HG03060 (cell line): Measurements from ENCODE around the gene HMMR.
A peak's percentile ranks its signal among the peaks of the same experiment; 100 is the strongest.
"Not testable (repeated sequence)": the region's sequence is repeated elsewhere in the genome, so short reads cannot be mapped to it uniquely, and the experiment has no call there.

Source experiments
- ATAC-seq: cut with Tn5 transposase; IDR thresholded peaks from one replicate; pipeline ENCODE4 v1.9.1; 2021; ENCODE audit warnings: low read depth, moderate number of reproducible peaks; ENCODE audit not compliant: unreplicated experiment

The HMMR gene, protein sequence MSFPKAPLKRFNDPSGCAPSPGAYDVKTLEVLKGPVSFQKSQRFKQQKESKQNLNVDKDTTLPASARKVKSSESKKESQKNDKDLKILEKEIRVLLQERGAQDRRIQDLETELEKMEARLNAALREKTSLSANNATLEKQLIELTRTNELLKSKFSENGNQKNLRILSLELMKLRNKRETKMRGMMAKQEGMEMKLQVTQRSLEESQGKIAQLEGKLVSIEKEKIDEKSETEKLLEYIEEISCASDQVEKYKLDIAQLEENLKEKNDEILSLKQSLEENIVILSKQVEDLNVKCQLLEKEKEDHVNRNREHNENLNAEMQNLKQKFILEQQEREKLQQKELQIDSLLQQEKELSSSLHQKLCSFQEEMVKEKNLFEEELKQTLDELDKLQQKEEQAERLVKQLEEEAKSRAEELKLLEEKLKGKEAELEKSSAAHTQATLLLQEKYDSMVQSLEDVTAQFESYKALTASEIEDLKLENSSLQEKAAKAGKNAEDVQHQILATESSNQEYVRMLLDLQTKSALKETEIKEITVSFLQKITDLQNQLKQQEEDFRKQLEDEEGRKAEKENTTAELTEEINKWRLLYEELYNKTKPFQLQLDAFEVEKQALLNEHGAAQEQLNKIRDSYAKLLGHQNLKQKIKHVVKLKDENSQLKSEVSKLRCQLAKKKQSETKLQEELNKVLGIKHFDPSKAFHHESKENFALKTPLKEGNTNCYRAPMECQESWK

DNA sequence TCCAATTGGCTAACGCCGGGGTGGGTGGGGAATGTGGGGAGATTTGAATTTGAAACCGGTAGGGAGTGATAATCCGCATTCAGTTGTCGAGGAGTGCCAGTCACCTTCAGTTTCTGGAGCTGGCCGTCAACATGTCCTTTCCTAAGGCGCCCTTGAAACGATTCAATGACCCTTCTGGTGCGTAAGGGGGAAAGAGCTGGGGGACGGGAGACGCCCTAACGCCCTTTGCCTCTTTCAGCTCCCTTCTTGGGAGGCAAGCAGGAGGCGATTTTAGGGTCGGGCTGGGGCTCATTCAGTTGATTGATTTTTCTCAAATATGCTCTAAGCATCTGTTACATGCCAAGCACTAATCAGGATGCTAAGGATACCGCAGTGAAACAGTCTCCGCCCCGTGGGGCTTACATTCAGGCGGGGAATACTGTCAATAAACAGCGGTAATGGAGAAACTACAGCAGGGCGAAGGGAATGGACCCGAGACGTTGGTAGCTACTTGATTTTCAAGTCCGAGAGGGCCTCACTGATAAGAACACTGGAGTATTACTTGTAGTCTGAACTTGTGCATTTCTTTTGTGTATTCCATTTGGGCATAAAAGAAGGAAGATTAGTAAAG, at the start of gene HMMR:
HMMR (plus strand) TSS at position 71 of the 610 bp plus-strand sequence; CDS start at position 132, 61 bp downstream.
- no peak for ATAC-seq

- ATAC-seq = not testable (repeated sequence)
Measured at GRCh38 chr5:163415673-163416072, 44.8 kb upstream of the HMMR start.

GRCh38 chr5:163424836-163425235, 35.6 kb upstream of the HMMR start:
- ATAC-seq = no peak

- ATAC-seq = not testable (repeated sequence)
Measured at GRCh38 chr5:163426128-163426527, 34.3 kb upstream of the HMMR start.

- no peak for ATAC-seq
Measured at GRCh38 chr5:163432544-163432943, 27.9 kb upstream of the HMMR start.

DNA sequence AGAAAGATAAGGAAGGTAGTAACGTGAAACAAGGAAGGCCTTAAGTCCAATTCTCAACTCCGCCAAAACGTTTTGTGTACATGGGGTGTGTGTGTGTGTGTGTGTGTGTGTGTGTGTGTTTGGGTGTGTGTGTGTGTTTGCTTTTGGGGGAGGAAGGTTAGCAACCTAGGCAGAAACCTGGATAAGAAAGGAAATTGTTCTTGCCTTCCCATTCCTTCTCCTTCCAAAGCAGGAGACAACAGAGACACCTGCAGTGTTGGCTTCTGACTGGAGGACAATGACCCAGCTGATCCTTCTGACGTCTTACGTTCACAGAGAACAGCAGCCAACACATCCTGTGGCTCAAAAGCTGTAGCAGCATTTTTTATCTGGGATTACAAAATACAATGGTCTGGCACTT, 27.2 kb upstream of the HMMR start:
- no peak for ATAC-seq

GRCh38 chr5:163434401-163434866, 26.0 kb upstream of the HMMR start:
- no peak for ATAC-seq

- ATAC-seq = no peak
Measured at GRCh38 chr5:163436515-163436914, 23.9 kb upstream of the HMMR start.

DNA sequence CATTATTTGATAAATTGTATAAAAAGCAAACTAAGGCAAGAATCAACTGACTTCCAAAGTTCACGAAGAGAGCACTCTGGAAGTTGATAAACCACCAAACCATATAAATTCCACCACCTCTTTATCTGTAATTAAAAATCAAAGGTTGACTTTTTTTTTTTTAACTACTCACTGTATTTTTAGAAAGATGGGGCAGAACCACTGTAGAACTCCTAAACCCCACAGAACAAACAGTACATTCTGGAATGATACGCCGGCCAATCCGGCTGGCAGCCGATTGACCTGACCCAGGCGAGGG, 23.5 kb upstream of the HMMR start:
- no peak for ATAC-seq

- peak; percentile 93 for ATAC-seq
Measured at GRCh38 chr5:163437309-163438182, 22.9 kb upstream of the HMMR start, which contains the start of gene CCNG1. TSS of gene CCNG1 (plus strand) at chr5:163437595. CDS start at chr5:163439257, 1,662 bp downstream.

GRCh38 chr5:163439092-163439425, 21.4 kb upstream of the HMMR start:
- no peak for ATAC-seq

DNA sequence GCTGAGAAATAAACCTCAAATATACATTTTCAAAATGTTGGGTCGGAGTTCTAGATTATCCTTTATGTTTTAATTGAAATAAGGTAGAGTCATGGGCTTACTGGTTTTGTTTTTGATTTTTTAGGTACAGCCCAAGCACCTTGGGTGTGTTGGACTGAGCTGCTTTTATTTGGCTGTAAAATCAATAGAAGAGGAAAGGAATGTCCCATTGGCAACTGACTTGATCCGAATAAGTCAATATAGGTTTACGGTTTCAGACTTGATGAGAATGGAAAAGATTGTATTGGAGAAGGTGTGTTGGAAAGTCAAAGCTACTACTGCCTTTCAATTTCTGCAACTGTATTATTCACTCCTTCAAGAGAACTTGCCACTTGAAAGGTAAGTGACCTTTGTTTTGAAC, 19.5 kb upstream of the HMMR start:
- no peak for ATAC-seq

DNA sequence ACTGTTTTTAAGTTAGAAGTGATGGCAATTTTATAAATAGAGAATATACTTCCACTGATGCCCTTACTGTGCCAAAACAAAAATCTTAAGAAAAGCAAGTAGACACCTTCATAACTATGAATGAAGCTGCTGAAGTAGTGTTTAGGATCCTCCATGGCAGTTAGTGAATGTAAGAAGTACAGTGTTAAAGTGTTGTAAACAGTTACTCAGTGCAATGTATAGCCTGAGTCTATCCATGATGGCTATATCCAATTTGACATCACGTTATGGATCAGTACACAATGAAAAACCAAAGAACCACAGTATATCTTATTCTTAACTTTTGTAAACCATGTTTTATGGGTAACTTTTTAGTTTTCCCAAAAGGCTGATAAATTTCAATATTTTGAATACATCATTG, 15.9 kb upstream of the HMMR start:
- ATAC-seq = no peak

GRCh38 chr5:163445345-163445744, 15.1 kb upstream of the HMMR start:
- ATAC-seq = no peak

DNA sequence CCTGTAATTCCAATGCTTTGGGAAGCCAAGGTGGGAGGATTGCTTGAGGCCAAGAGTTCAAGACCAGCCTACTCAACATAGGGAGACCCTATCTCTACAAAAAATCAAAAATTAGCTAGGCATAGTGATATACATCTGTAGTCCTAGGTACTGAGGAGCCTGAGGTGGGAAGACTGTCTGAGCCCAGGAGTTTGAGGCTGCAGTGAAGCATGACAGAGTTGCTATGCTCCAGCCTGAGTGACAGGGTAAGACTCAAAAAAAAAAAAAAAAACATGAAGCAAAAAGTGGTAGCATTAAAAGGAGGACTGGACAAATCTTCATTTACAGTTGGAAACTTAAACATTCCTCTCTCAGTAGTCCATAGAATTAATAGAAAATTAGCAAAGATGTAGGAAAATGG, 13.2 kb upstream of the HMMR start:
- no peak for ATAC-seq

DNA sequence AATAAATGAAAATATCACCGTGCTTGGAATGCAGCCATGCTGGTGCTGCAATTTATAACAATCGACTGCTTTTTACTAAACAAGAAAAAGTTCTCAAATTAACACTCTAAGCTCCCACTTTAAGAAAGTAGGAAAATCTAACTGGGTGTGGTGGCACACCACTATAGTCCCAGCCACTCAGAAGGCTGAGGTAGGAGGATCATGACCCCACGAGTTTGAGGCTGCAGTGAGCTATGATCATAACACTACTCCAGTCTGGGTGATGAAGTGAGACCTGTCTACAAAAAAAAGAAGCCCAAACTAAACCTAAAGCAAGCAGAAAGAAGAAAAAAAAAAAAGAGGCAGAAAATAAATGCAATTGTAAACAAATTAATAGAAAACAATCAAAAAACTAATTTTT, 12.6 kb upstream of the HMMR start:
- no peak for ATAC-seq

DNA sequence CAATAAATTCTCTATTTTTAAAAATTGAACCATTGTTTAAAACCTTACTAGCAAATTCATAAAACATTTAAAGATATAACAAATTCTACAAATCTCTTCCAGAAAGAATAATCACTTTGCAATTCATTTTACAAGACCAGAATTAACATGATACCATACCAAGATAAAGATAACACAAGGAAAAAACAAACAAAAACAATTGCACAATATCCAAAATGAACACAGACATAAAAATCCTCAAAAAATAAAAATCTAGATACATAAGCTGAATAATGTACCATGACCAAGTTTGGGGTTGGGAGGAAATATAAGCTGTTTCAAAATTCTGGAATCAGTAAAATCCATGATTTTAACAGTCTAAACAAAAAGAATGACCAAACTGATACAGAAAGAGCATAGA, 11.9 kb upstream of the HMMR start:
- no peak for ATAC-seq

DNA sequence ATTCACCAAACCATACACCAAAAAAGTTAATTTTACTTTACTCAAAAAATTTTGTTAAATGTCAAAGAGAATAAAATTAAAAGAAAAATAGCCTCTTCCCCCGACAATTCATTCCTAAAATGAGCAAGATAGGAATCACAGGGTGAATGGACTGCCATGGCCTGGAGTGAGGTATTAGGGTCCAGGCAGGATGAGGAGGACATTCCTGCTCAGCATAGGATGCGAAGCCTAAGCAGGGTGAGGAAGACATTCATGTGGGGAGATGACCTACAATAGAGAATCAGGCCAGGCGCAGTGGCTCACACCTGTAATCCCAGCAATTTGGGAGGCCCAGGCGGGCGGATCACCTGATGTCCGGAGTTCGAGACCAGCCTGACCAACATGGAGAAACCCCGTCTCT, 8.9 kb upstream of the HMMR start:
- ATAC-seq = no peak

DNA sequence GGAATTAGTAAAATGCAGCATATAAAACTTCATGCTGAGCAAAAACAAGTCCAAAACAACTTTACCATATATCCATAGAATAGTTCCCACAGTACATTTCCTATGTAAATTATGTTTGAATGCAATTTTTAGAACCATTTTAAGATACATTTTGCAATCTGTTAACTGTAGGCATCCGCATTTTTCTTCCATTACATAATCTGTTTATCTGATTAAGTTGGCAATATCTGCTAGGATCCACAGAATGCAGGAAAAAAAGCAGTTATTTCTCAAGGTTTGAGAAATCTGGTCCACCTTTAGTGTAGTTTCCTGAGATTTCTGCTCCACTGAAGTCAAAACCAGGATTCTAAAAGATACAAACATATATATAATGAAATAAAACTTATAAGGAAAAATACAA, 6.7 kb upstream of the HMMR start:
- ATAC-seq = no peak

- ATAC-seq = not testable (repeated sequence)
Measured at GRCh38 chr5:163455406-163455805, 5.0 kb upstream of the HMMR start.
